Bronchial epithelial cell (primary cell): ENCODE data around the gene IFNG. TPM values are rescaled to one million over a fixed set of nuclear protein-coding genes. Genes with fewer than 3 reads are reported as not detected.

Experiments
- DNase-seq: peaks from one replicate; pipeline ENCODE4 v3.0.0-alpha.2; 2010; ENCODE audit warnings: low read depth
- FAIRE-seq: peaks from 2 replicates; lab custom pipeline; 2011; peaks lifted over from hg19 to GRCh38; lab: Jason Lieb, UNC
- H3K27me3 ChIP-seq: 2 replicates; pipeline ENCODE4 v1.5.1; 2011; ENCODE audit warnings: low read length; ENCODE audit not compliant: control insufficient read depth, insufficient read depth
- H3K36me3 ChIP-seq: 2 replicates; pipeline ENCODE4 v1.5.1; 2011; ENCODE audit warnings: low read length; ENCODE audit not compliant: control insufficient read depth, insufficient read depth
- H3K4me3 ChIP-seq: 2 replicates; pipeline ENCODE4 v1.5.1; 2011; ENCODE audit warnings: mild to moderate bottlenecking, low read depth, low read length, control low read depth
- total RNA-seq: library from RNA; depleted of rRNA; stranded (reverse); fragments of >200 nt; gene quantifications from 2 replicates; pipeline ENCODE4 v1.2.1, GENCODE V29; 2014
- TF ChIP-seq, protein P1 (sequence below): IDR thresholded peaks from 2 replicates; pipeline ENCODE4 v1.5.1; 2011; ENCODE audit warnings: mild to moderate bottlenecking, moderate library complexity, low read length, control low read depth, inconsistent platforms; ENCODE audit not compliant: insufficient read depth, severe bottlenecking

Gene IFNG
- total RNA-seq, 1 donor from 2014 or later: not detected

DNA sequence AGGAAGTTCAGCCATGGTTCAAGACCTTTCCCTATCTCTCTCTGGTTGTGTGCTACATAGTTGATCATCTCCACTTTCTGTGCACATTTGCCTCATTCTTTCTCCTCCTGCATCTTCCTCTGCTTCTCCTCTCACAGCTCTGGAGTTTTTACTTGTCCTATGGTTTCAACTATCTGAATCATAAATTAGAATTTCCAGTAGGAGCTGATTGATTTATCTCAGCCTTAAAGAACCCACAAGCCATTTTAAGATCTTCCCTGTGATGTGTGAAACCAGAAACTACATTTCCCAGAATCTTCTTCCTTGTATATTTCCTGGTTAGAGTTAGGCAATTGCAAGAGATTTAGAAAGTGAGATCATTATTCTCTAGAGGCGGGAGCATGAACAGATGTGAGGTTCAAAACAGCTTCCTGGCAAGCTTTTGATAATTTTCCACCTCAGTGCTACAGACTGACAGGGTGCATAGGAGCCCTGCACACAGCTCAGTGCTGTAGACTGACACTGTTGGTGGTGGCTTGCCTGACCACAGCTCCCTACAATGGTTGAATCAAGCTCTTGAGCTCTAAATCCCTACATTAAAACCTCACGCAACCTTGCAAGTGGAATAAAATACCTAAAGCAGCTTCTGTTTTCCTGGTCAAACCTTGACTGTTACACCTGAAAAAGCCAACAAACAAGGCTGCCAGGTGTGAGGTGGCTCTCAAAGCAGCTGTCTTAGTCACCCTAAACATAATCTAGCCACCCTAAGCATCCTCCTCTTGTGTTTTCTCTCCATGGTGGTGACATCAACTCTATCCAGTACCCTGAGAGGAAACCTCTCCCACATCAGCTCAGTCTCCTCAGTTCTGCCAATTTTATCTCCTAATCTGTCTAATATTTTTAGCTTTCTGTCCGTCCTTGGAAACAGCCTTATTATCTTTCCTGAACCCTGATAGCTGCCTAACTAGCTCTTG is 21.5 kb upstream of the IFNG start:
- FAIRE-seq (peak; percentile 47), DNase-seq (peak; percentile 34)
- Histone ChIP-seq H3K36me3 (no peaks in the 10 kb centered on the region), H3K4me3 (no peak overlapping the region), H3K27me3 (peaks cover under 1% of the 10 kb centered on the region)
- TF ChIP-seq, protein P1, sequence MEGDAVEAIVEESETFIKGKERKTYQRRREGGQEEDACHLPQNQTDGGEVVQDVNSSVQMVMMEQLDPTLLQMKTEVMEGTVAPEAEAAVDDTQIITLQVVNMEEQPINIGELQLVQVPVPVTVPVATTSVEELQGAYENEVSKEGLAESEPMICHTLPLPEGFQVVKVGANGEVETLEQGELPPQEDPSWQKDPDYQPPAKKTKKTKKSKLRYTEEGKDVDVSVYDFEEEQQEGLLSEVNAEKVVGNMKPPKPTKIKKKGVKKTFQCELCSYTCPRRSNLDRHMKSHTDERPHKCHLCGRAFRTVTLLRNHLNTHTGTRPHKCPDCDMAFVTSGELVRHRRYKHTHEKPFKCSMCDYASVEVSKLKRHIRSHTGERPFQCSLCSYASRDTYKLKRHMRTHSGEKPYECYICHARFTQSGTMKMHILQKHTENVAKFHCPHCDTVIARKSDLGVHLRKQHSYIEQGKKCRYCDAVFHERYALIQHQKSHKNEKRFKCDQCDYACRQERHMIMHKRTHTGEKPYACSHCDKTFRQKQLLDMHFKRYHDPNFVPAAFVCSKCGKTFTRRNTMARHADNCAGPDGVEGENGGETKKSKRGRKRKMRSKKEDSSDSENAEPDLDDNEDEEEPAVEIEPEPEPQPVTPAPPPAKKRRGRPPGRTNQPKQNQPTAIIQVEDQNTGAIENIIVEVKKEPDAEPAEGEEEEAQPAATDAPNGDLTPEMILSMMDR: no peak

DNA sequence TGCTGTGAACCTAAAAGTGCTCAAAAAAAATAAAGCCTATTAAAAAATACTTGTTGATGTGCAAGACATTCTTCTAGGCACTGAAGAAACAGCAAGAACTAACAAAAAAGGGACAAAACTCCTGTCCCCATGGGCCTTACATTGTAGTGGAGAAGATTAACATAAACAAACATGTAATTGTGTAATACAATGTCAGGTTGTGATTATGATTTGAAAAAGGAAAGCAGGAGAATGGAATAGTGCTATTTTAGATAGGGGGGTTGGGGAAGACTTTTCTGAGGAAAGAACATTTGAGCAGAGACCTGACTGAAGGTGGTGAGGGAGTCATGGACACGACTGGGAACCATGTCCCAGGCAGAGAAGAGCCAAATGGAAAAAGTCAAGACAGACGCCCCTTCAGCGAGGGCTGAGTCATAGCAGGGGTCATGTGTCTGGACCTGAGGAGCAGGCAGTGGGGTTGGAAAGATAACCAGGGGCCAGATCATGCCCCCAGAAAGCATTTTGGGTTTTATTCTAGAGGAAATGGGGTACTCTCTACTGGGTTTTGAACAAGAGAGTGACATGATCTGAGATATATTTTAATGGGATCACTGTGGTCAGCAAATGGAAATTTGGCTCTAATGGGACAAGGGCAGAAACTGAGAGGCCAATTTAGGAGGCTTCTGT is 19.4 kb upstream of the IFNG start:
- Histone ChIP-seq H3K27me3 (no peaks in the 10 kb centered on the region), H3K4me3 (no peak overlapping the region), H3K36me3 (no peaks in the 10 kb centered on the region)
- FAIRE-seq: no peak
- TF ChIP-seq, protein P1: no peak
- peak; percentile 15 for DNase-seq

DNA sequence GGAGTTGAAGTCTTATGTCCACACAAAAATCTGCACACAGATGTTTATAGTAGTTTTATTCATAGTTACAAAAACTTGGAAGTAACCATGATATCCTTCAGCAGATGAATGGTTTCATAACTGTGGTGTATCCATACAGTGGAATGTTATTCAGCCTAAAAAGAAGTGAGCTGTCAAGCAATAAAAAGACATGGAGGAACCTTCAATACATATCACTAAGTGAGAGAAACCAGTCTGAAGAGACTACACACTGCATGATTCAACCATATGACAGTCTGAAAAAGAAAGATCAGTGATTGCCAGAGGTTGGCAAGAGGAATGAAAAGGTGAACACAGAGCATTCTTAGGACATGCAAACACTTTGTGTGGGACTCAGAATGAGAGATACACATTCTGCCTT is 18.6 kb upstream of the IFNG start:
- Histone ChIP-seq H3K27me3 (no peaks in the 10 kb centered on the region), H3K4me3 (no peak overlapping the region), H3K36me3 (no peaks in the 10 kb centered on the region)
- TF ChIP-seq, protein P1: no peak
- DNase-seq (no peak), FAIRE-seq (no peak)

DNA sequence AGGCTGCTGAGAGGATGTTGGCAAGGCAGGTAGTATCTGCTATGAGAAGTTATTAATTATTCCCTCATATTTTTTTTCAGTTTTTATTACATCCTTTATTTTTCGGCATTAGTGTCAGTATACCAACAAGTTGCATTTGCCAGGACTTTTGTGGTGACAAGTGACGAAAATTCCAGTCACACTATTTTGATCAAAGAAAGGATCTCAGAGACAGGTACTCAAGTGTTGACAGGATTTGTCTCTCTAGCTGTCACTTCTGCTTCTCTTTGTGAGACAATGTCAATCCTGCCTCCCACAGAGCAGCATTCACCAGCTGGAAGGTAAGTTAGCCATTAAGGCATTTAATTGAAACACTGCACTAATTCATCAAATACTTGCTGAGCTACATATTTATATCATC is 18.0 kb upstream of the IFNG start:
- Histone ChIP-seq H3K36me3 (no peaks in the 10 kb centered on the region), H3K4me3 (no peak overlapping the region), H3K27me3 (no peaks in the 10 kb centered on the region)
- FAIRE-seq: peak; percentile 52
- DNase-seq: no peak
- TF ChIP-seq, protein P1: no peak

DNA sequence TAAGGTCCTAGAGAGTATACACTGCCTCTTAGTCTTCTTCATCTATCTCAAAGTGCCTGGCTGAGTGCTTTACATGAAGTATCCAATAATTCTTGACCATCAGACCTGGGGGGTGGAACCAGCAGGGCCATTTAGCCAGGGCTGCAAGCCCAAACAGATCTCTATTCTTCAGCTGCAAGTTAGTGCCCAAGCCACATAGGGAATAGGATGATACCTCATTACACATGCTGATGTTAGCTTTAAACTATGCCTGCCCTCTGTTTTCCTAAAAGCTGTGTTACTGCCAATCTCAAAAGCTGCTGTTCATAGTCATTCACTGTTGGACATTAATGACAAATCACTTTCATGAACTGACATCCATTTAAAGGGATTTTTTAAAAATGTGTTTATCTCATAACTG is 16.7 kb upstream of the IFNG start:
- FAIRE-seq (no peak), DNase-seq (peak; percentile 60)
- Histone ChIP-seq H3K4me3 (no peak overlapping the region), H3K27me3 (no peaks in the 10 kb centered on the region), H3K36me3 (no peaks in the 10 kb centered on the region)
- TF ChIP-seq, protein P1: no peak
